Common myeloid progenitor, CD34-positive (primary cell): Measurements from ENCODE around the gene NDUFV1.

Source experiments
- CTCF ChIA-PET: fragments of 350-600 bp; sonication (Branson Sonifier 250); formaldehyde crosslinking; loops from one replicate; lab custom pipeline; 2021; ENCODE audit warnings: antibody characterized with exemption; lab: Charles Lee
- POLR2A ChIA-PET: fragments of 350-600 bp; sonication (Branson Sonifier 250); formaldehyde crosslinking; loops from one replicate; lab custom pipeline; 2021; ENCODE audit warnings: antibody characterized with exemption; lab: Charles Lee
- DNase-seq, 3 donors: peaks; one replicate each; pipeline versions ENCODE4 v3.0.0 to v3.0.0-alpha.2; 2013
- H3K27ac ChIP-seq, 2 experiments: 1 replicate in 1 of 2; 2 replicates in 1 of 2; pipeline ENCODE4 v1.7.0; 2013; ENCODE audit warnings: inconsistent platforms in 2 of 2, low read length in 2 of 2, mild to moderate bottlenecking in 2 of 2, low read depth in 1 of 2, moderate library complexity in 1 of 2; ENCODE audit not compliant: severe bottlenecking in 2 of 2, insufficient read depth in 1 of 2, poor library complexity in 1 of 2
- H3K27me3 ChIP-seq, 5 experiments: replicated peaks in 2 of 5; 1 replicate in 3 of 5; 2 replicates in 2 of 5; pipeline versions ENCODE4 v1.6.1 to v1.7.0; 2013; ENCODE audit warnings: low read length in 4 of 5, mild to moderate bottlenecking in 2 of 5, moderate library complexity in 2 of 5, inconsistent platforms in 1 of 5; ENCODE audit not compliant: insufficient read depth in 5 of 5, control insufficient read depth in 4 of 5
- H3K36me3 ChIP-seq, 4 experiments: 1 replicate in 2 of 4; 2 replicates in 2 of 4; pipeline versions ENCODE4 v1.6.1 to v1.7.0; 2013; ENCODE audit warnings: low read length in 3 of 4, control low read depth in 1 of 4, mild to moderate bottlenecking in 1 of 4; ENCODE audit not compliant: control insufficient read depth in 4 of 4, insufficient read depth in 4 of 4
- H3K4me1 ChIP-seq, 4 experiments: 1 replicate in 3 of 4; 2 replicates in 1 of 4; pipeline versions ENCODE4 v1.6.1 to v1.7.1; 2013; ENCODE audit warnings: low read length in 3 of 4, mild to moderate bottlenecking in 3 of 4, control low read depth in 1 of 4, inconsistent platforms in 1 of 4, moderate library complexity in 1 of 4; ENCODE audit not compliant: control insufficient read depth in 4 of 4, insufficient read depth in 4 of 4; ENCODE audit errors: control extremely low read depth in 1 of 4
- H3K4me3 ChIP-seq, 7 experiments: 1 replicate in 4 of 7; 2 replicates in 3 of 7; pipeline versions ENCODE4 v1.5.1 to v1.7.0; 2013; ENCODE audit warnings: mild to moderate bottlenecking in 7 of 7, low read length in 6 of 7, moderate library complexity in 6 of 7, inconsistent platforms in 2 of 7, low read depth in 2 of 7, control low read depth in 1 of 7; ENCODE audit not compliant: insufficient read depth in 4 of 7, control insufficient read depth in 1 of 7; ENCODE audit errors: extremely low read depth in 1 of 7
- H3K9me3 ChIP-seq, 5 experiments: 1 replicate in 4 of 5; 2 replicates in 1 of 5; pipeline versions ENCODE4 v1.6.1 to v1.7.1; 2013; ENCODE audit warnings: low read length in 4 of 5, mild to moderate bottlenecking in 2 of 5, inconsistent platforms in 1 of 5, low read depth in 1 of 5, moderate library complexity in 1 of 5; ENCODE audit not compliant: control insufficient read depth in 4 of 5, insufficient read depth in 2 of 5; ENCODE audit errors: control extremely low read depth in 1 of 5
- whole genome bisulfite sequencing: methylation state at CpG from one replicate; pipeline ENCODE4 v1.1.5; 2013; ENCODE audit not compliant: insufficient coverage; 5-methylcytosine and 5-hydroxymethylcytosine counted together

The NDUFV1 gene

GRCh38 chr11:67647471-67647870, 40.7 kb downstream of the NDUFV1 start:
- H3K27me3 ChIP-seq = no peaks in the 10 kb centered on the region
- ChIA-PET CTCF (interaction anchor here (1.1 to 11.8 kb wide), 7 partner anchors 10 to 64 kb away, joined by 3 to 169 read pairs (median 6); partner anchors contain the start of genes GSTP1, NUDT8 and TBX10), POLR2A (no interaction called here)
- no peak overlapping the region for H3K27ac ChIP-seq
- DNase-seq = peak in 2 of 3 donors; percentile 28 to 46
- peaks cover 9 to 74% (median 63%) of the 10 kb centered on the region in 4 experiments for H3K4me1 ChIP-seq
- H3K9me3 ChIP-seq = peaks cover 0 to 4% (median 0%) of the 10 kb centered on the region in 5 experiments
- WGBS = 9% methylated on average over 15 of the region's 15 CpGs
- H3K36me3 ChIP-seq = no peaks in the 10 kb centered on the region
- peak overlapping the region in 1 of 7 experiments; percentile 45 for H3K4me3 ChIP-seq

DNA sequence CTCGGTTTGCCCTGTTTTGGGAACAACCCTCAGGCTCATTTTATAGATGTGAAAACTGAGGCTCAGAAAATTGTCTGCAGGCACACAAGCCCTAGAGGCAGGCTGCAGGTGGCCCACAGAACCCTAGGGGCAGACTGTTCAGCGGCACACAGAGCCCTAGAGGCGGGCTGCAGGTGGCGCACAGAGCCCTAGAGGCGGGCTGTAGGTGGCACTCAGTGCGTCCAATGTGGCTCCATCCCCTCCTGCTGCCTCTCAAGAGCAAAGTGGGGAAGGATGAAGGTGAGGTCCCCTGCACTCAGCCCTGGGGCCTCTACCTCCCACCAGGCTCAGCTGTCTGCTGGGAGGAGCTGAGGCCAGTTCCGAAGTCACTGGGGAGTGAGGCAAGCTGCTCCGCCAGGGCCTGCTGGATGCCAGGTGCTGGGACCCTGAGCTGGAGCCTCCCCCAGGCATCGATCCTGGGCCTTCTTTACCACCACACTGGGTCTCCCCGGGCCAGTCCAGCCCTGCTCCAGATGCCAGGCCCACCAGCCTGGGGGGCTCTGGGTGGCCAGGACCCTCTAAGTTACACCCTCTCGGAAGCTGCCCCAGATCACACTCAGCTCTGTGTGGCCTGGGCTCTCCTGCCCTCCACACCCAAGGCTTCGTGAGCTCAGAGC, 41.5 kb downstream of the NDUFV1 start:
- Histone ChIP-seq H3K27me3 (no peaks in the 10 kb centered on the region), H3K4me3 (no peak overlapping the region), H3K4me1 (peaks cover 10 to 76% (median 65%) of the 10 kb centered on the region in 4 experiments), H3K27ac (no peak overlapping the region), H3K36me3 (no peaks in the 10 kb centered on the region), H3K9me3 (peaks cover 0 to 4% (median 0%) of the 10 kb centered on the region in 5 experiments)
- peak; percentile 82 to 92 (median 88) for DNase-seq
- WGBS = 20% methylated on average over 12 of the region's 12 CpGs
- ChIA-PET CTCF (interaction anchor here (1.0 to 11.8 kb wide), 8 partner anchors 10 to 70 kb away, joined by 3 to 169 read pairs (median 5); partner anchors contain the start of genes NUDT8 and TBX10), POLR2A (interaction anchor here (0.6 kb wide), 1 partner anchor 8 kb away, joined by 10 read pairs; no protein-coding TSS in a partner anchor)

DNA sequence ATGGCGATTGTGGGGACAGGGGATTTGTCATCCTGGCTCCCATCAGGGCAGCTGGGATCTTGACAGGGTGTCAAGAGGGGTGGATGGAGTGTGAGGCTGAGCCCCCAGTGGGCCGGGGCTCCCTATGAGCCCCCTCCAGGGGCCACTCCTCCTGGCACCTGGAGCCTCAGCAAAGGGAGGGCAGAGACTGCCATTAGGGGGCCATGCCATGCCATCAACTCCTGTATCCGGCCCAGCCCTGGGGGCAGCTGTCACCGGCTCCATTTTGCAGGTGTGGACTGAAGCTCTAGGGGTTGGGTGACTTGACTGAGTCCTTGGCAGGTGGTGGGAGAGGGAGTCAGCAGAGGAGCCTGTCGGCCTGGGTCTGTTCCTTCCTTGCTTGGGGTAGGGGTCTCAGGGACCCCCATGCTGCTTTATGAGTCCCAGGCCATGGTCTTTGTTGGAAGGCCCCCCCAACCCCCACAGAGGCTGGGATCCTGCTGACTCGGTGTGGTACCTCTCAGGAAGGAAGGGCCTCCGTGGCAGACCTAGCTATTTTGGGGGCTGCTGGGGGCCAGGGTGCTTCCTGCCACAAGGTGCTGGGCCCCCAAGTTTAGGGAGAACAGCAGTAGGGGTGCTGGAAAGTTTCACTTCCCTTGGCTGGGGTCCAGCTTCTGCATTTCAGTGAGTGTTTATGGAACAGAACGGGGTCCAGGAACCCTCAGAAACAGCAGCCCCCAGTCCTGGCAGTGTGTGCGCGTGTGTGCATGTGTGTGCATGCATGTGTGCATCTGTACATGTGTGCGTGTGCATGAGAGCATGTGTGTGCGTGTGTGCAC, 42.3 kb downstream of the NDUFV1 start:
- DNase-seq = peak; percentile 71 to 94 (median 90)
- H3K36me3 ChIP-seq = no peaks in the 10 kb centered on the region
- H3K4me3 ChIP-seq = peak overlapping the region in 4 of 7 experiments; percentile 3 to 77 (median 53)
- peaks cover 10 to 79% (median 65%) of the 10 kb centered on the region in 4 experiments for H3K4me1 ChIP-seq
- ChIA-PET POLR2A (interaction anchor here (0.6 kb wide), 1 partner anchor 7 kb away, joined by 10 read pairs; no protein-coding TSS in a partner anchor), CTCF (interaction anchor here (0.8 to 11.8 kb wide), 9 partner anchors 9 to 77 kb away, joined by 3 to 169 read pairs (median 5); partner anchors contain the start of genes NUDT8 and TBX10)
- H3K9me3 ChIP-seq = peaks cover 0 to 3% (median 0%) of the 10 kb centered on the region in 5 experiments
- no peak overlapping the region for H3K27ac ChIP-seq
- 6% methylated on average over 10 of the region's 12 CpGs for WGBS
- no peaks in the 10 kb centered on the region for H3K27me3 ChIP-seq

- no peak for DNase-seq
- Histone ChIP-seq H3K4me3 (peak overlapping the region in 5 of 7 experiments; percentile 3 to 77 (median 40)), H3K4me1 (peaks cover 10 to 75% (median 64%) of the 10 kb centered on the region in 4 experiments), H3K9me3 (peaks cover 0 to 4% (median 0%) of the 10 kb centered on the region in 5 experiments), H3K27ac (no peak overlapping the region), H3K36me3 (no peaks in the 10 kb centered on the region), H3K27me3 (no peaks in the 10 kb centered on the region)
- ChIA-PET POLR2A (no interaction called here), CTCF (interaction anchor here (1.2 to 11.8 kb wide), 5 partner anchors 9 to 68 kb away, joined by 3 to 169 read pairs (median 6); partner anchors contain the start of genes NUDT8 and TBX10)
- WGBS = 87% methylated on average over 22 of the region's 22 CpGs
Measured at GRCh38 chr11:67649634-67650510, 43.1 kb downstream of the NDUFV1 start.

DNA sequence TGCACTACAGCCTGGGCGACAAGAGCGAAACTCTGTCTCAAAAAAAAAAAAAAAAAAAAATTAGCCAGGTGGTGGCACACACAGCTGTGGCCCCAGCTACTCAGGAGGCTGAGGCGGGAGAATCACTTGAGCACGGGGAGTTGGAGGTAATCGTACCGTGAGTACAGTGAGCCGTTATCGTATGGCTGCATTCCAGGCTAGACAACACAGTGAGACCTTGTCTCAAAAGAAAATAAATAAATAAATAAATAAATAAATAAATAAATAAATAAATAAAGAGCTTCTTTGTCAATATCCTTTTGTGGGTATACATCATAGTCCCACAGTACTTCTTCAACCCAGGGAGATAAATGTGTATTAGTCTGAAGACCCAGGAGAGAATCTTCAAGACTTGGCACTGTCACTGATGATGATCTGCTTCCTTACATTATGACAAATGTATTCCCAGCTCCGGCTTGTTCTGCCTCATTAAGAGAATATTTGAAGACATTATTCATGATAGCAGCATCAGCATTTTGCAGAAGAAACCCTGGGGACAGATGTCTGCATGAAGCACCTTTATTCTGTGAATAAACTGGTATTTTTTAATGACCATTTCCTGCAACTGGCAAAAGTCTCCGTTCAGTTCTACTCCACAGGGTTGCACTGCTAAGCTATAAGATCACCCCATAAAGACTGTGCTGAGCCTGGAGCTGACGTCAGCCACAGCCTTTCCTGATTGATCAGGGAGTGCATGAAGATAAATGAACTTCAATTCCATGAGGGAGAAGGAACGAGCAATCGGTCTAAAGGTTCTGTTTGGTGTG, 45.4 kb downstream of the NDUFV1 start:
- Histone ChIP-seq H3K4me3 (no peak overlapping the region), H3K4me1 (peaks cover 9 to 52% (median 45%) of the 10 kb centered on the region in 4 experiments), H3K27ac (no peak overlapping the region), H3K27me3 (no peaks in the 10 kb centered on the region), H3K9me3 (peaks cover 0 to 17% (median 7%) of the 10 kb centered on the region in 5 experiments), H3K36me3 (no peaks in the 10 kb centered on the region)
- DNase-seq = no peak
- POLR2A ChIA-PET = interaction anchor here (0.5 kb wide), 1 partner anchor 22 kb away, joined by 3 read pairs; no protein-coding TSS in a partner anchor
- CTCF ChIA-PET = interaction anchor here (2.0 to 11.8 kb wide), 3 partner anchors 11 to 39 kb away, joined by 7 to 169 read pairs (median 11); partner anchors contain the start of genes NUDT8 and TBX10
- WGBS = 7% methylated on average over 3 of the region's 13 CpGs
